K562 (cell line): ENCODE measurements around the gene ZNF324B. TPM values are rescaled to one million over a fixed set of nuclear protein-coding genes. Genes with fewer than 3 reads are reported as not detected.
A peak's percentile ranks its signal among the peaks of the same experiment; 100 is the strongest.

Experiments
- CC2D1A ChIP-seq: fragments of 450-650 bp; IDR thresholded peaks from 2 replicates; pipeline ENCODE4 v1.6.1; 2017; ENCODE audit warnings: mild to moderate bottlenecking
- E2F3 ChIP-seq: fragments of 250-450 bp; sonication (Bioruptor Pico); IDR thresholded peaks from 2 replicates; pipeline ENCODE4 v1.4.0; 2020; ENCODE audit warnings: mild to moderate bottlenecking
- GABPA ChIP-seq: fragments of 200-800 bp; sonication (Bioruptor generic); conservative IDR thresholded peaks from 2 replicates; pipeline ENCODE4 v1.6.1; 2016; ENCODE audit warnings: low read depth, missing genetic modification characterization, missing compliant biosample characterization
- HCFC1 ChIP-seq: IDR thresholded peaks from 2 replicates; pipeline ENCODE4 v1.6.1; 2012; ENCODE audit warnings: low read depth, low read length, improper control_type of control experiment
- HDAC1 ChIP-seq, 2 experiments: fragments of 450-650 bp; IDR thresholded peaks; 2 replicates each; pipeline ENCODE4 v1.6.1; 2016 to 2017; ENCODE audit warnings: inconsistent platforms in 1 of 2, mild to moderate bottlenecking in 1 of 2, moderate library complexity in 1 of 2
- KDM2B ChIP-seq: fragments of 250-450 bp; sonication (Bioruptor Pico); IDR thresholded peaks from 2 replicates; pipeline ENCODE4 v1.8.0; 2021; ENCODE audit warnings: mild to moderate bottlenecking, moderate library complexity
- MAFG ChIP-seq: fragments of 450-650 bp; conservative IDR thresholded peaks from 2 replicates; pipeline ENCODE4 v1.6.1; 2016; ENCODE audit warnings: missing genetic modification characterization, missing compliant biosample characterization
- MEF2D ChIP-seq: conservative IDR thresholded peaks from 2 replicates; pipeline ENCODE4 v1.6.1; 2016; ENCODE audit warnings: low read depth, missing genetic modification characterization, missing compliant biosample characterization
- PHF20 ChIP-seq: fragments of 450-650 bp; IDR thresholded peaks from 2 replicates; pipeline ENCODE4 v1.6.1; 2018; ENCODE audit not compliant: partially characterized antibody
- SIN3A ChIP-seq, 2 experiments: fragments of 150-350 bp in 1 of 2; IDR thresholded peaks; 2 replicates each; pipeline ENCODE4 v1.6.1; 2011 to 2016; ENCODE audit warnings: borderline replicate concordance in 2 of 2, low read depth in 2 of 2, low read length in 2 of 2, mild to moderate bottlenecking in 2 of 2, moderate library complexity in 2 of 2; ENCODE audit not compliant: control insufficient read depth in 1 of 2
- SIN3B ChIP-seq: fragments of 450-650 bp; IDR thresholded peaks from 2 replicates; pipeline ENCODE4 v1.6.1; 2017; ENCODE audit warnings: low read depth, mild to moderate bottlenecking, moderate library complexity
- SP2 ChIP-seq: IDR thresholded peaks from 2 replicates; pipeline ENCODE4 v1.6.1; 2011; ENCODE audit warnings: mild to moderate bottlenecking, low read depth, low read length, moderate library complexity; ENCODE audit not compliant: poor library complexity, severe bottlenecking; ENCODE audit errors: extremely low read depth
- SUPT5H ChIP-seq: fragments of 450-650 bp; IDR thresholded peaks from 2 replicates; pipeline ENCODE4 v1.6.1; 2016
- ZNF121 ChIP-seq: sonication (generic); formaldehyde crosslinking; conservative IDR thresholded peaks from 2 replicates; pipeline ENCODE4 v1.8.0; 2022; ENCODE audit warnings: missing genetic modification reagents
- ZNF551 ChIP-seq: fragments of 250-450 bp; sonication (Bioruptor Pico); IDR thresholded peaks from 2 replicates; pipeline ENCODE4 v1.5.0; 2021; ENCODE audit warnings: mild to moderate bottlenecking, moderate library complexity
- polyA plus RNA-seq, 8 experiments: library from polyadenylated mRNA; depleted of rRNA in 4 of 8; stranded (reverse) in 5 of 8; unstranded in 3 of 8; fragments of >200 nt; fragmentation: Nextera tagmentation in 2 of 8; fragmentation: Illumina TruSeq in 1 of 8; extraction: Ambion mirVana in 2 of 8; extraction: Trizol in 1 of 8; gene quantifications; 2 replicates each; pipeline versions ENCODE4 v1.2.1 to v1.2.3, GENCODE V29; 2011 to 2014; ENCODE audit warnings: inconsistent platforms in 1 of 8, missing spikeins in 1 of 8
- total RNA-seq, 7 experiments: library from RNA; depleted of rRNA in 6 of 7; stranded (reverse); fragments of >200 nt in 6 of 7; fragmentation: Illumina TruSeq in 2 of 7; extraction: Trizol in 2 of 7; gene quantifications; 2 replicates each; pipeline versions ENCODE4 v1.2.1 to v1.2.3, GENCODE V29; 2011 to 2021; ENCODE audit warnings: low replicate concordance in 1 of 7
- TF ChIP-seq, protein P1 (sequence below): fragments of 450-650 bp; formaldehyde crosslinking; IDR thresholded peaks from 2 replicates; pipeline ENCODE4 v1.4.0; 2022; ENCODE audit warnings: mild to moderate bottlenecking, moderate library complexity
- TF ChIP-seq, protein P2 (sequence below): sonication (generic); formaldehyde crosslinking; IDR thresholded peaks from 2 replicates; pipeline ENCODE4 v1.9.0; 2022; ENCODE audit warnings: mild to moderate bottlenecking, missing genetic modification reagents
- TF ChIP-seq, protein P3 (sequence below): sonication (generic); formaldehyde crosslinking; IDR thresholded peaks from 2 replicates; pipeline ENCODE4 v1.8.1; 2022; ENCODE audit warnings: missing genetic modification reagents
- TF ChIP-seq, protein P4 (sequence below): fragments of 450-650 bp; IDR thresholded peaks from 2 replicates; pipeline ENCODE4 v1.6.1; 2018; ENCODE audit warnings: mild to moderate bottlenecking, low read depth; ENCODE audit not compliant: partially characterized antibody
- TF ChIP-seq, protein P5 (sequence below): fragments of 250-450 bp; sonication (Bioruptor Pico); IDR thresholded peaks from 2 replicates; pipeline ENCODE4 v1.8.0; 2021; ENCODE audit warnings: mild to moderate bottlenecking, moderate library complexity
- TF ChIP-seq, protein P6 (sequence below): sonication (generic); formaldehyde crosslinking; IDR thresholded peaks from 2 replicates; pipeline ENCODE4 v1.8.1; 2022; ENCODE audit warnings: missing genetic modification reagents

The ZNF324B gene
- total and polyA plus RNA-seq, 9 of the 15 experiments (the other 6 are each of a cell fraction or from before 2014, with no cell fraction given) = 0.20 to 13.5 (median 5.7) TPM

DNA sequence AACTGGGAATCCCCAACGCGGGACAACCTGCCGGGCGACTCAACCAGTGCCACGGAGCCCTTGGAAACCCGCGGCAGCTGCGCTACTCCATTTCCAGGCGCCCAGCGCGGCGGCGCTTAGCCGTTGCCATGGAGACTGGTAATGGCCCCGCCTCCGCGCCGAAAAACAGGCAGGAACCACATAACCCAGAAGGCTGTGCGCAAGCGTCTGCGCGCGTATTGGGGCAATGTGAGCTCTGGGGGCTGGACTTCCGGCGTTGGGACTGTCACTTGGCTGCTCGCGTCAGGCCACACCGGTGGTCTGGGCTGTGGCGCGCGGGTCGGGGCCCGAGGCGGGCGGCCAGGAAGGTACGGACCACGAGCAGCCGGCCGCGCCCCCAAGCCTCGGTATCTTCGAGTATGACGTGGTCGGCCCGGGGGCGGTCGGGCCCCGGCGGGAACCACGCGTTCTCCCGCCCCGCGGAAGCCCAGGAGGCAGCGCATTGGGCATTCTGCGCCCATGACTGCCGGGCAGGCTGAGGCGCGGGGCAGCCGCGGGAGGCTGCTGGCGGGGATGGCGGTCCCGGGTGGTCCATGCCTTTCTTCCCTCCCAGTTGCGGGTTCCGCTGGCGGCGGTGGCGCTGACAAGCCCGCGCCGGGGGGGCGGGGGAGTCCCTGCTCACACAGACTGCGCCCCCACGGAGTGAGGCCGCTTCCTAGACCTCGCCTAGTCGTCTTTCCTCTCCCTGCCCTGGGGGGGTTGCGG is at the start of gene ZNF324B (continued):
- TF ChIP-seq, protein P1, sequence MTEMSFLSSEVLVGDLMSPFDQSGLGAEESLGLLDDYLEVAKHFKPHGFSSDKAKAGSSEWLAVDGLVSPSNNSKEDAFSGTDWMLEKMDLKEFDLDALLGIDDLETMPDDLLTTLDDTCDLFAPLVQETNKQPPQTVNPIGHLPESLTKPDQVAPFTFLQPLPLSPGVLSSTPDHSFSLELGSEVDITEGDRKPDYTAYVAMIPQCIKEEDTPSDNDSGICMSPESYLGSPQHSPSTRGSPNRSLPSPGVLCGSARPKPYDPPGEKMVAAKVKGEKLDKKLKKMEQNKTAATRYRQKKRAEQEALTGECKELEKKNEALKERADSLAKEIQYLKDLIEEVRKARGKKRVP (CRISPR knock-in tag) = no peak
- TF ChIP-seq SUPT5H = peak; percentile 79
- TF ChIP-seq PHF20 = peak; percentile 74
- TF ChIP-seq E2F3 (CRISPR knock-in tag) = peak; percentile 81
- TF ChIP-seq, protein P2, sequence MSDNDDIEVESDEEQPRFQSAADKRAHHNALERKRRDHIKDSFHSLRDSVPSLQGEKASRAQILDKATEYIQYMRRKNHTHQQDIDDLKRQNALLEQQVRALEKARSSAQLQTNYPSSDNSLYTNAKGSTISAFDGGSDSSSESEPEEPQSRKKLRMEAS (CRISPR knock-in tag) = peak; percentile 84
- 0 out of 2 replicates have a peak, but pooled peaks have one; percentile 8 for TF ChIP-seq SIN3B
- TF ChIP-seq, protein P3, sequence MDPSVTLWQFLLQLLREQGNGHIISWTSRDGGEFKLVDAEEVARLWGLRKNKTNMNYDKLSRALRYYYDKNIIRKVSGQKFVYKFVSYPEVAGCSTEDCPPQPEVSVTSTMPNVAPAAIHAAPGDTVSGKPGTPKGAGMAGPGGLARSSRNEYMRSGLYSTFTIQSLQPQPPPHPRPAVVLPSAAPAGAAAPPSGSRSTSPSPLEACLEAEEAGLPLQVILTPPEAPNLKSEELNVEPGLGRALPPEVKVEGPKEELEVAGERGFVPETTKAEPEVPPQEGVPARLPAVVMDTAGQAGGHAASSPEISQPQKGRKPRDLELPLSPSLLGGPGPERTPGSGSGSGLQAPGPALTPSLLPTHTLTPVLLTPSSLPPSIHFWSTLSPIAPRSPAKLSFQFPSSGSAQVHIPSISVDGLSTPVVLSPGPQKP (CRISPR knock-in tag) = 0 out of 2 replicates have a peak, but pooled peaks have one; percentile 44
- peak; percentile 97 for TF ChIP-seq GABPA (tag)
- TF ChIP-seq SP2 = peak; percentile 71
- TF ChIP-seq, protein P4, sequence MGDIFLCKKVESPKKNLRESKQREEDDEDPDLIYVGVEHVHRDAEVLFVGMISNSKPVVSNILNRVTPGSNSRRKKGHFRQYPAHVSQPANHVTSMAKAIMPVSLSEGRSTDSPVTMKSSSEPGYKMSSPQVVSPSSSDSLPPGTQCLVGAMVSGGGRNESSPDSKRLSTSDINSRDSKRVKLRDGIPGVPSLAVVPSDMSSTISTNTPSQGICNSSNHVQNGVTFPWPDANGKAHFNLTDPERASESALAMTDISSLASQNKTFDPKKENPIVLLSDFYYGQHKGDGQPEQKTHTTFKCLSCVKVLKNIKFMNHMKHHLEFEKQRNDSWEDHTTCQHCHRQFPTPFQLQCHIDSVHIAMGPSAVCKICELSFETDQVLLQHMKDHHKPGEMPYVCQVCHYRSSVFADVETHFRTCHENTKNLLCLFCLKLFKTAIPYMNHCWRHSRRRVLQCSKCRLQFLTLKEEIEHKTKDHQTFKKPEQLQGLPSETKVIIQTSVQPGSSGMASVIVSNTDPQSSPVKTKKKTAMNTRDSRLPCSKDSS = no peak
- peak in 1 of 2 experiments; percentile 95; a peak in 2 of 4 replicates for TF ChIP-seq HDAC1 (IDR thresholded peaks at IDR 0.05)
- no peak for TF ChIP-seq ZNF551 (CRISPR knock-in tag)
- TF ChIP-seq, protein P5, sequence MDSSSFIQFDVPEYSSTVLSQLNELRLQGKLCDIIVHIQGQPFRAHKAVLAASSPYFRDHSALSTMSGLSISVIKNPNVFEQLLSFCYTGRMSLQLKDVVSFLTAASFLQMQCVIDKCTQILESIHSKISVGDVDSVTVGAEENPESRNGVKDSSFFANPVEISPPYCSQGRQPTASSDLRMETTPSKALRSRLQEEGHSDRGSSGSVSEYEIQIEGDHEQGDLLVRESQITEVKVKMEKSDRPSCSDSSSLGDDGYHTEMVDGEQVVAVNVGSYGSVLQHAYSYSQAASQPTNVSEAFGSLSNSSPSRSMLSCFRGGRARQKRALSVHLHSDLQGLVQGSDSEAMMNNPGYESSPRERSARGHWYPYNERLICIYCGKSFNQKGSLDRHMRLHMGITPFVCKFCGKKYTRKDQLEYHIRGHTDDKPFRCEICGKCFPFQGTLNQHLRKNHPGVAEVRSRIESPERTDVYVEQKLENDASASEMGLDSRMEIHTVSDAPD (CRISPR knock-in tag) = no peak
- TF ChIP-seq SIN3A (IDR thresholded peaks at IDR 0.05; ENCODE audit: borderline replicate concordance in 2 of 2, control insufficient read depth in 1 of 2, low read depth in 2 of 2, low read length in 2 of 2) = no peak; a peak in 1 of 4 replicates
- no peak for TF ChIP-seq ZNF121 (CRISPR knock-in tag)
- peak; percentile 90; the same call in 1 of the 2 replicates for TF ChIP-seq KDM2B
- TF ChIP-seq CC2D1A = no peak
- no peak for TF ChIP-seq MEF2D
- no peak for TF ChIP-seq MAFG
- TF ChIP-seq, protein P6, sequence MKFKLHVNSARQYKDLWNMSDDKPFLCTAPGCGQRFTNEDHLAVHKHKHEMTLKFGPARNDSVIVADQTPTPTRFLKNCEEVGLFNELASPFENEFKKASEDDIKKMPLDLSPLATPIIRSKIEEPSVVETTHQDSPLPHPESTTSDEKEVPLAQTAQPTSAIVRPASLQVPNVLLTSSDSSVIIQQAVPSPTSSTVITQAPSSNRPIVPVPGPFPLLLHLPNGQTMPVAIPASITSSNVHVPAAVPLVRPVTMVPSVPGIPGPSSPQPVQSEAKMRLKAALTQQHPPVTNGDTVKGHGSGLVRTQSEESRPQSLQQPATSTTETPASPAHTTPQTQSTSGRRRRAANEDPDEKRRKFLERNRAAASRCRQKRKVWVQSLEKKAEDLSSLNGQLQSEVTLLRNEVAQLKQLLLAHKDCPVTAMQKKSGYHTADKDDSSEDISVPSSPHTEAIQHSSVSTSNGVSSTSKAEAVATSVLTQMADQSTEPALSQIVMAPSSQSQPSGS (CRISPR knock-in tag) = 0 out of 2 replicates have a peak, but pooled peaks have one; percentile 34
- TF ChIP-seq HCFC1 = peak; percentile 97
